DMS53 treated with DMSO at 0.1 percent for 48 hours (cell line): Measurements from ENCODE around the gene CEP85L.

ENCODE experiments used
- DNase-seq: peaks from one replicate; lab custom pipeline; 2025; ENCODE audit not compliant: unreplicated experiment; lab: John Stamatoyannopoulos, UW

CEP85L gene

DNA sequence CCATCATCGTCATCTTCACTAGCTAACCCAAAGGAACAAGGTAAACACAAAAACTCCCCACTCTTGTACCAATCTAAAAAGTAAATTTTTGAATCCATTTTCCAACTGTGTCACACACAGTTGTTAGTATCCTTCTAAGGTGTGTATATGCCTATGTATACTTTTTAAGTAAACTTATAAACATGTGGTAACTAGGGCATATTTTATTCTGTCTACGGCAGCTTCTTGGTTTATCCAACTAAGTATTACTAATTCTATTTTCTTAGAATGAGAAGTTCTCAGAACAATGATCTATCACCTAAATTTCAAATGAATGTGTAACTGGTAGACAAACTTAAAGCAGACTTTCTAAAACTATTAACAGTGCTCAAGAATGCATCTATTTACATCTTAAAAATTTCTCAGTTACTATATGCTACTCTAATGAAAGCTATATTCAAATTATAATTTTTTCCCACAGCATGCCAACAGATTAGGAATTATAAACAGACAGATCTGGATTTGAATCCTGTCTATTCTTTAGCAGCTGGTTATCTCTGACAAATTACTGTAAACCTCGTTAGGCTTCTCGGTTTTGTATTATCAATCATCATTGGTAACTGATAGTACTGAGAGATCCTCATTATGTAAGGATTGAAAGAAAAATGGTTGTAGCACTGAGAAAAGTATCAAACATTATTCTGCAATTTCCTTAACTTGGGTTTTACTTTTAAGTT, 105.1 kb downstream of the CEP85L start:
- no peak for DNase-seq

DNA sequence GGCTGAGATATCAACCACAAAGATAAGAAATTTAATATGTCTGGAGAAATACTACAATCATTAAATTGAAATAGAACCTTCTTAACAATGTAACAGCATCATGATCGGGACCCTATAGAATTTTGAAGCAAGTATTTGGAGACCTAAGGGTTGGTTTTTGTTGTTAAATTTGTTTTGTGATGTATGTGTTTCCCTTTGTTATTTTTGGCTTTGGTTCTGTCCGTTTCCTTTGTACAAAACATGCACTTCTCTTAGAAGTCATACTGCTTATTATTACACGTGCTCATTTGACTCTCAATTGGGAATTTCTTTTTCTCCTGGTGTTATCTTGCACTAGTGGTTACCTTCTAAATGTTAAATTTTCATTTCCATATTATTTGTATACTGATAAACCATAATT, 107.3 kb downstream of the CEP85L start:
- no peak for DNase-seq

DNA sequence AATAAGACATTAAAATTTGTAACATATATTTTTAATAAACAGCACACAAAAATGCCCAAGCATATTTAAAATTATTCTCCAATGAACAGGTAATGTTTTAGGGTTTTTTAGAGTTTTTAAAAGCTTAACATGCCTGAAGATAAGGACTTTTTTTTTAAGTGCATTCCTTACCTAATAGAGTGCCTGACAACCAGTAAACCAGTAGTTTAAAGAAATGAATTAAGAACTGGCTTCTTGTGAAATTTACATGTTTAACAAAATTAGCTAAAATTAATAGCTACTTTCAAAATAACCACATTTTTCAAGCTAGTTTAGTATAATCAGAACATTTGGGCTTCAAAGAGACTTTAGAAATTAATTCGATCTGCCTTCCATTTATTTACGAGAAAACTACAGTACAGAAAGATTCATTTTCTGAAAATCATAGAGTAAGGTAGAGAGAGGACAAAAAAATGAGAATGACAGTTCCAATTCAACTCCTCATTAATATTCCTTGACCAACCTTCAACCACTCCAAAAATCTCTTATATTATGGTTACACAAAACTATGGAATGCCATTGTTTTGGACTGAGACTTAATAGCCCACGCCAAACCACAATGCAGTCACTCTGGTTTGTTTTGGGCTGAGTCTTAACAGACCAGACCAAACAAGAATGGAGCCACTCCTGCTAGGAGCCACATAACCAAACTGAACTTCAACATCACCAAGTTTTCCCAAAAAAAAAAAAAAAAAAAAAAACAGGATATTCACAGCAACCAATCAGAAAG, 109.0 kb downstream of the CEP85L start:
- no peak for DNase-seq

DNA sequence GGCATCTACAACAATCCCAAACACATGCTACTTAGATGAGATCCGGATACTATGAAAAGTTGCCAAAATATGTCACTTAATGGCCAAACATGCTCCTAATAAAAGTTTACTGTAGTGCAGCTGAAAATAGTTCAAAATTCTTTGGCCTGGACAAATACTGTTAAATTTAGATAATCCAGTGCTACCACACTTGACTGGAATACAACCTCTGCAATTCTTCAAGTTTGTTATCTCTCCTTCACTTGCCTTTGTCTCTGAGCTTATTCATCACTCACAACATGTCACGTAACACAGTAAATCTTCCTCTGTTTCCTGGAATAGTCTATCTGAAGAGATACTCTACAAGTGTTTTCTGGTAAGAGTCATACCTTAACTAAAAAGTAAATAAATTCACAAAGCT, 113.8 kb downstream of the CEP85L start:
- no peak for DNase-seq

DNA sequence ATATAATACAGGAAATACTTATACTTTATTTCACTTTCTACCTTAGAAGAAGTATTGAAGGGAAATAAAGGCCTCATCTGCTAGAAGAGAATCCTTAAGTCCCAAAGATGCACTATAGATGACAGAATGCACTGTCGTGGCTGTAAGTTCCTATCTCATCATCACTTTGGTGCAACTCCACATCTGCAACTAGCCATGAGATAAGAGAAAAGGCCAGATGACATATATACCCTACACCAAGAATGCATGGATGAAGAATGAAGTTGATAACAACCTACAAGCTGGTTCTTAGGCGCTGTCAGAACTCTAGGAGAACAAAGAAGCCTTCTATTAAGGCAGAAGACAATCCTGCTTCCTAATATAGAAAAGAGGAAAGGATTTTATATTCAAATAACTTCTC, 114.9 kb downstream of the CEP85L start:
- DNase-seq: no peak

DNA sequence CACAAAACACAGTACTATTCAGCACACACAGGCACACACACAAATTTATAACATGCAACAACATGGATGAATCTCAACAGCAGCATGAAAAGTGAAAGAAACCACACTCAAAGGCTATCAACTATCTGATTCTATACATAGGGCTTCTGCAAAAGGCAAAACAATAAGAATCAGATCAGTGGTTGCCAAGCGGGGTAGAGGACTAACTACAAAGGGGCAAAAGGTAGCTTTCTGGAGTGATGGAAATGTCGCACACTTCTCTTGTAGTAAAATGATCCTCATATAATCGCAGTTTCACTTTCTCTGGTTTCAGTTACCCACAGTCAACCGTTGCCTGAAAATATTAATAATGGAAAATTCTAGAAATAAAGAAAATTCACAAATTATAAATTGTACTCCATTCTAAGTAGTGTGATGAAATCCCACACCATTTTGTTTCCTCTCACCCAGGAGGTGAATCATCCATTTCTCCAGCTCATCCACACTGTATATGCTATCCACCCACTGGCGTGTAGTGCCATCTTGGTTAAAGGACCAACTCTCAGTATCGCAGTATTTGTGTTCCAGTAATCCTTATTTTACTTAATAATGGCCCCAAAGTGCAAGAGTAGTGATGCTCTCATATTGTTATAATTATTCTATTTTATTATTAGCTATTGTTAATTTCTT, 116.1 kb downstream of the CEP85L start:
- no peak for DNase-seq

DNA sequence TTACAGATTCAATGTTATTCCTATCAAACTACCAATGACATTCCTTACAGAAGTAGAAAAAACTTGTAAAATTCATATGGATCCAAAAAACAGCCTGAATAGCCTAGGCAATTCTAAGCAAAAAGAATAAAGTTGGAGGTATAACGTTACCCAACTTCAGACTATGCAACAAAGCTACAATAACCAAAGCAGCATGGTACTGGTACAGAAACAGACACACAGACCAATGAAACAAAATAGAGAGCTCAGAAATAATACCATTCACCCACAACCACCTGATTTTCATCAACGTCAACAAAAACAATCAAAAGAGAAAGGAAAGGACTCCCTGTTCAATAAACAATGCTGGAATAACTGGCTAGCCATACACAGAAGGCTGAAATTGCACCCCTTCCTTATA, 120.4 kb downstream of the CEP85L start:
- no peak for DNase-seq

DNA sequence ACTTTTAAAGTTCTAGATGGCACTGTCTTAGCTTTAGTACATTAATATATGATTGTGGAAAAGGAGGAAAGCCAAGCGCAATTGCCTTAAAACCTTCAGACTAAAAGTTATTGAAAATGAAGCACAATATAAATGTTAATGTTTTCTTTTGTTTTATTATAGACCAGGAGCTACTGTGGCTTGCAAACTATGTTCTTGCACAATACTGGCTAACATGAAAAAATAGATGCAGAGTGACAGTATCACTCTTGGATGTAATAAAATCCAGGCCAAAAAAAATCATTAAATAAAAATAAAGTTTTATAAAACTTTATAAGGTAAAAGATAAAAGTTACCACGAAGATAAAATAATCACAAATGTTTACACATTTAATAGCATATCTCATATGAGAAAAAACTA, 121.6 kb downstream of the CEP85L start:
- no peak for DNase-seq

DNA sequence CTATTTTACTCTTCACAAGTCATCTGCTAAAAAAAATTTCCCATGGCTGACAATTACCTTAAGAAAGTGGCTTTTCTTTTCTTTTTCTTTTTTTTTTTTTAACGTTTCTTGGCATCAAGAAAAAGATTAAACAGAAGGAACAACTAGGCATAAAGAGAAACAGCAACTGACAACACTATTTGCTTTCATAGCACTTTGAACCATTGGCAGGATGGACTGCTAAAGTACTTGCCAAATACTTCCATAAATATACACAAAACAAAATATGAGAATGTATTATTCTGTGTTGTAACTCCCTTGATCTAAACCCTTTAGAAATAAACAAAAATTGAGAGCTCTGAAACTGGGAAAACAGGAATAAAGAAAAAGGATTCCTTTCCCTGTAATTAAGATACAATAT, 123.3 kb downstream of the CEP85L start:
- DNase-seq: no peak

DNA sequence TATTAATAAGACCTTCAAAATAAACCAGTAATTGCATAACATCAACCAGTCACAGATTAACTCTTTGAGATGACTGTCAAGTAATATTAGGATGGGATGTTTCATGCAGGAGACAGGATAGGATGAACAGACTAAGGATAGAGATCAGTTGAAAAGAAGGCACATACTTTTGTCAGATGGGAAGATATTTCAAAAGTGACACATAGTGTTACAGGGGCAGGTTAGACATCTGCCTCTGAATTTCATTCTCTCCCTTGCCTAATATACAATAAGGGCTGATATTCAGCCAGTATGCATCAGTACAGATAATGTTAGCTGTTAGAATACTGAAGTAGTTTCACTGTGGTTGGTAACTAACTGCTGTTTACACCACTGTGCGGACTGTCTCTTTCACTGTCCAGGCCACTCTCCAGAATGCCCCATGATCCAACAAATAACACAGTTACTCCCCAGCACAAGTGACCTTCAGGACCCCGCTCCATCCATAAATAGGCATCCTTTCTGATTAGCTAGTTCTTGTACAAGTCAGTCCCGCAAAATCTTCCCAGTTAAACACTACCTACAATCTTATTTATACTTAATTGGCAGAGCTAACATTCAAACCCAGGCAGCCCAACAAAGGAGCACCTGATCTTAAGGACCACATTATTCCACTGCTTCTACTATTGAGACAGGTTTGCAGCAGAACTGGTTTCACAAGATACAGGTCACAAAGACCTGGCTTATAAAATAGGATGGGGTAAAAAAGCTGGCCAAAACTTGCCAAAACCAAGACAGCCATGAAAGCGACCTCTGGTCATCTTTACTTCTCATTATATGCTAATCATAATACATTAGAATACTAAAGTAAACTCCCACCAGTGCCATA, 125.2 kb downstream of the CEP85L start:
- DNase-seq: no peak

DNA sequence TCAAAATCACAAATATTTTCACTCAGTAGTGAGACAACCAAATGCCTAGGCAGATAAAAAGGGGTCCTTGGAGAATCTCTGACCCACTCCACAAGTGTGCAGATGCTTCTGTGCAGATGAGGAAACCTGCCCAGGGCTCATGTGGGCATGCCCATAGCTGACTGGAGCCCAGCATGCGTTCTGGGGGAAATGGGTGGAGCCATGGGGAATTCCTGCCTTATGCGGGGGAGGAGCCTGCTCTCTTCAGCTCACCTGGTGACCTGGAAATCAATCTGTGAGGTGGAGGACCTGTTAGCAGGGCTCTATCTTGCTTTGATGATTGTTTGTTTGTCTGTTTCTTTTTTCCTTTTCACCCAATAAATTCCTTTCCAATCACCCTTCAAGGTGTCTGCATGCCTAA, 126.7 kb downstream of the CEP85L start:
- no peak for DNase-seq

DNA sequence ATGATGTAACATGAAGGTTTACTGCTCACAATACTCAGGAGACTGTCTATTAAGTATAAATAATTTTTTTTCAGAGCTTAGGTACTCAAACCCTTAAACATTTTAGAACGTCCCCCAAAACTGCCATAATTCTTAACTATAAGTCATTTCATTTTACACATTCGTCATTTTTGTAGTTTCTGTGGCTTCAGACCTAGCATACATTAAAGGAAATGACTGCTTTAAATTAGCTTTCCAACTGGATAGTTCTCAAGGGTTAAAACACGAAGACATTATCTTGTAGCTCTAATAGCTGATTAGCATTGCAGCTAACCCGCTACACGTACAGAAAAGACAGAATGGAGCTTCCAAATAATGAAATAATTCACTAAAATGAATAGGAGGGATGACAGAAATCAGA, 128.2 kb downstream of the CEP85L start:
- no peak for DNase-seq

DNA sequence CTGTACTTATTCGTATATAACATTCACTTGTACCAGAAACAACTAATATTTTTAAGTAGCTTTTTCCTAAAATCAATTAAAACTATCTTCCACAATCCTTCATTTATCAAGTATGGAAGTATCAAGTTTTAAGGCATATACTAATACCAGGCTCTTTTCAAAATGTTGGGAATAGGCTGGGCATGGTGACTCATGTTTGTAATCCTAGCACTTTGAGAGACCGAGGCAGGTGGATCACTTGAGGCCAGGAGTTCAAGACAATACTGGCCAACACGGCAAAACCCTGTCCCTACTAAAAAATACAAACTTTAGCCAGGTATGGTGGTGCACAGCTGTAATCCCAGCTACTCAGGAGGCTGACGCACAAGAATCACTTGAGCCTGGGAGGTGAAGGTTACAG, 129.0 kb downstream of the CEP85L start:
- no peak for DNase-seq

DNA sequence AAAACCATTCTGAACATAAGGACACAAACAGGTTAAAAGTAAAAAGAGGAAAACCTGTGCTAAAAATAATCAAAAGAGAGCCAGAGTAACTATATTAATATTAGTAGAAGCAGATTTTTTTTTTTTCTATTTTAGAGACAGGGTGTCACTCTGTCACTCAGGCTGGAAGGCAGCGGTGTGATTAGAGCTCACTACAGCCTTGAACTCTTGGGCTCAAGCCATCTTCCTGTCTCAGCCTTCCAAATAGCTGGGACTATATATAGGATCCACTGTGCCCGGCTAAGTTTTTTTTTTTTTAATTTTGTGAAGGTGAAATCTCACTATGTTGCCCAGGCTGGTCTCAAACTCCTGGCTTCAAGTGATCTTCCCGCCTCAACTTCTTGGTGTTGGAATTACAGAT, 136.7 kb downstream of the CEP85L start:
- DNase-seq: no peak

DNA sequence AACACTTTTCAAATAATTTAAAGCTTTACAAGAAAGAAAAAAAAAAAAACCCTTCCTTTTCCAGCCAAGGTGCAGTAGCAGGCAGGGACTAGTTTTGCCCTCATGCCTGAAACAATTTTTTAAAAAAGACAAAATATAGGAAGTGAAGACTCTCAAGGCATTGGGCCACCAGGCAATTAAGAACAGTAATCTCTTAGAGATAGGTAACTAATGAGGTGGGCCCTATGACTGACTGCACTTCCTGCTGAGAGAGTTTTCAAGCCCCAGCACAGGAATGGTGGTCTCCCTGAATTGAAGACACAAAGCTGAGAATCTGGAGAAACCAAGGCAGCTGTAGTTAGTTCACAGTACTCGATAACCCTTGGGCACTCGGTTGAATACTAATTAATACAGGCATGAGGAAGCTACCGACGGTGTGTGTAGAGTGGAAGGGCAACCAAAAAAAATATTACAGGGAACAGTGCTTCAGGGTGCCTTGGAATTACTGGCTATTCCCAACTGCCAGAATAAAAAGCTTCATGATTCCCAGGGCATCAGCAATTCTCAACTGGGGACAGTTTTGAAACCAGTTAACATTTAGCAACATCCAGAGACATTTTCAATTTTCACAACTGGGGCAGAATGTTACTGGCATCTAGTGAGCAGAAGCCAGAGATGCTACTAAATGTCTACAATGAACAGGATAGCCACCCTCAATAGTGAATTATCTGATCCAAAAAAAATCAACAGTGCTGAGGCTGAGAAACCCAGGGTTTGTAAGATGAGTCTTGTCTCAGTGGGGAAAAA, 139.3 kb downstream of the CEP85L start:
- no peak for DNase-seq

DNA sequence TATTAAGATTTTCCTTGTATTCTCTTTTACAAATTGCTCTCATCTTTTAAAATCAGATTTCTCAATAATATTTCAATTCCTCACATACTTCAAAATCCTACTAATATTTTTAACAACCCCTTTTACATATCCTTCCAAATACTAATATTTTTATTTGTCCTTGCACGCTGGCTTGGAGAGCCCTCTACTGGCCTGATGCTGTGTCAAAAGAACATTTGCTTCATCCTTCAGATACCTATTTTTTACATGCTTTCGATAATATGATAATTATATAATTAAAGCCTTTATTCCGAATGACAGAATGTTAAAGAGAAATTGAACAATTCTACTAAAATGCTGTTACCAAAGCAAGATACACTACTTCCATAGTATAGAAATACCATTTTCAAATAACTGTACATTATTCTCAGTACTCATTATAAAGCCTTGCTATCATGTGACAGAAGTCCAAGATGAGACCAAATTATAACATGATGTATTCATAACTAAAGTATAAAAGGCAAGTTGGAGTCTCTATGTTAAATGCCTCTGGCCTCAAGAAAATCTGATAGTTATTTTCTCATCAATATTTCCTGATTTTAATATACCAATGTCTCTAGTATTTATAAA, 142.3 kb downstream of the CEP85L start:
- peak; percentile 29 for DNase-seq

DNA sequence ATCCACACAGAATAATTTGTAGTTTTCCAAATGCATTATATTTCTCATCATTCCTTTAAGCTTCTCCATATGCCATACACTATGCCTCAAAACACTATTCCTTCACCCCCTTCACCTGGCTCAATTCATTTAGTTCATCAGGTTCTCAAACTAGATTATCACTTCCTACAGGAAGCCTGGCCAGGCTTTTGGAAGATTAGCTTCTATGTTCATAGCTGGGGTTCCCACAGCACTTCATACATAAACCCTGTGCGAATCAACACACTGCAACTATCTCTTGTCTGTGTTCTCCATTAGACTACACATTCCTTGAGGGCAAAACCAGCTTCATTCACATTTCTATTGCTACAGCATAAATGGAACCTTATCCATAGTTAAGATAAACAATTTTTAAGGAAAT, 143.8 kb downstream of the CEP85L start:
- no peak for DNase-seq

DNA sequence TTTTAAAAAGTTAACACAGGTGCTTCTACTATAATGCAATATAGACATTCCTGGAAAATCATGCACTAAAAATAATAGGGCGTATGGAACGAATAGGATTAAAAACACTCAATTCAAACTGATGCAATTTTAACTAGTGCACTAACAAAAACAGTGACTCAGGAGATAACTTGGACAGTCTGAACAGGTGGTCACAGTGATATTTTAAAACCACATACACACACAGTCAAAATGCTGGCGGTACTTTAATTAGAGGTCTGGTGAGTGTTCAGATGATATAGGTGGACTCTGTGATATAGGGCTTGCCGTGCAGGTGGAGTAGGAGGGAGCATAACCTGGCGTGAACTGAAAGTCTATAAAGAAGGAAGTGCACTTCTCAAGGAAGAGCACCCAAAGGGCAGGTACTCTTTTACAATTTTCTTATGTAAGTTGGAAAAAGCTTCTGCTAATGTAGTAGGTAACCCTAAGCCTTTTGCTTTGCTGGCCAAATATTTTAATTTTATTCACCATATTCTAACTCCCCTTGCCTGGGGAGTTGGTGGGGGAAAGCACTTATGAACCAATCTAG, 145.2 kb downstream of the CEP85L start:
- no peak for DNase-seq

DNA sequence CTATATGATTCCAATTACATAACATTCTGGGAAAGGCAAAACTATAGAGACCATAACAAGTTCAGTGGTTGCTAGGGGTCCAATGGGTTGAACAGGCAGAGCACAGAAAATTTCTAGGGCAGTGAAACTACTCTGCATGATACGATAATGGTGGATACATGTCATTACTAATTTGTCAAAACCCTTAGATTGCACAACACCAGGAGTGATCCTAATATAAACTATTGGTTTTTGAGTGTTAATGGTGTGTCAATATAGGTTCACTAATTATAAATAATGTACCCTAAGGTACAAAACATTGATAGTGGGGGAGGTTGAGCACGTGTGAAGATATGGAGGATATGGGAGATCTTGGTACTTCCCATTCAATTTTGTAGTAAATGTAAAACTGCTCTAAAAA, 145.7 kb downstream of the CEP85L start:
- DNase-seq: no peak

DNA sequence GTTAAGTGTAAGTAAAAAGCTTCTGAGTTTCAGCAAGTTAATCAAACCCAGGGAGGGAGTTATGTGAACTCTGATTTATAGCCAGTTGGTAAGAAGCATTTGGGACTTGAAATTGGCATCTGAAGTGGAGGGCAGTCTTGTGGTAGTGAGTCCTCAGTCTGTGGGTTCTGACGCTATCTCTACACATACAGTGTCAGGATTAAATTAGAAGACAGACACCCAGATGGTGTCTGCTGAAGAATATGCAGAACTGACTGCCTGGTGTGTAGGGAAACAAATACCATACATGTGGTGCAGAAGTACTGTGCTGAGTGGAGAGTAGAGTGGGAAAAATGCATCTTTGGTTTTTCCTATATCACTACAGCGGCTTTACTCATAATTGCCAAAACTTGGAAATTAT, 146.8 kb downstream of the CEP85L start:
- DNase-seq: no peak
